HG02970 (cell line): Measurements from ENCODE around the gene QKI.
"Not testable (repeated sequence)": the region's sequence is repeated elsewhere in the genome, so short reads cannot be mapped to it uniquely, and the experiment has no call there.

Source experiments
- ATAC-seq: cut with Tn5 transposase; IDR thresholded peaks from one replicate; pipeline ENCODE4 v1.9.1; 2021; ENCODE audit warnings: mild to moderate bottlenecking, moderate library complexity, moderate number of reproducible peaks; ENCODE audit not compliant: unreplicated experiment, low FRiP score

The QKI gene

DNA sequence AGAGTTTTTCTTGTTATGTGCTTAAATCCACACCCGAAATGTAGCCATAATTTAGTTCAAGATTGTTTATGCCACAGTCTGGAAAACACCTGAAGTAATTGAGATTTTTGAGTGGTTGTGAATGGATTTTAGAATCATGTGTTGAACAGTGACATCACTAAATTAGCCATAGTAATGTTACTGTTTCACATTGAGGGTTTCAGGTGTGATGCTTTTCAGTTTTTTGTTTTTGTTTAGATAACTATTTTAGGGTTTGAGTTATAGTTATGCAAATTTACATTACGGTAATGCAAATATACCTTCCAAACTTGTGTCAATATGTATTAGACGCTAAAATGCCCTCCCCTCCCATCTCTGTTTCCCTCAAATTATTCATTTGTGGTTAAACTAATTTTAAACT is 22.9 kb downstream of the QKI start:
- no peak for ATAC-seq

- ATAC-seq, result no peak
These were observed 23.9 kb downstream of the QKI start for GRCh38 chr6:163438298-163438939.

GRCh38 chr6:163438940-163439335 is 24.4 kb downstream of the QKI start:
- ATAC-seq, result no peak

DNA sequence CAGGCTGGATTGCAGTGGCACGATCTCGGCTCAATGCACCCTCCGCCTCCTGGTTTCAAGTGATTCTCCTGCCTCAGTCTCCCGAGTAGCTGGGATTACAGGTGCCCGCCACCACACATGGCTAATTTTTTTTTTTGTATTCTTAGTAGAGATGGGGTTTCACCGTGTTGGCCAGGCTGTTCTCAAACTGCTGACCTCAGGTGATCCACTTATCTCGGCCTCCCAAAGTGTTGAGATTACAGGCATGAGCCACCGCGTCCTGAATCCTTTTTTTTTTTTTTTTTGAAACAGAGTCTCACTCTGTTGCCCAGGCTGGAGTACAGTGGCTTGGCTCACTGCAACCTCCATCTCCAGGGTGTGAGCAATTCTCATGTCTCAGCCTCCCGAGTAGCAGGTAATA is 24.9 kb downstream of the QKI start:
- ATAC-seq, result not testable (repeated sequence)

DNA sequence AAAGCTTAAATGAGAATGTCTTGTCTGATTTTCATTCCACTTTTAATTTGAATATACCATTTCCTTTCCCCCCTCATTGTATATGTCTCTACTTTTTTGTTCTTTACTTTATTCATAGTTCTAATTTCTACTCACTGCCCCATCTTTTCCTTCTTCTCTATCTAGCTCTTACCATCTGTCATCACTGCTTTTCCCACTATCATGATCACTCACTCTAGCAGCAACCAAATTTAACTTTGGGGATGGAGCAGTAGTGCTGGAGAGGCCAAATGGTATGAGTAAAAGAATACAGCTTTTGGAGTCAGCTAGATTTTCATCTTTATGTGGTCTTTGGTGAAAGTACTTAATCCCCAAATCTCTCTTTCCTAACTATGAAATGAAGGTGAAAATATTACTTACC is 25.5 kb downstream of the QKI start:
- no peak for ATAC-seq

DNA sequence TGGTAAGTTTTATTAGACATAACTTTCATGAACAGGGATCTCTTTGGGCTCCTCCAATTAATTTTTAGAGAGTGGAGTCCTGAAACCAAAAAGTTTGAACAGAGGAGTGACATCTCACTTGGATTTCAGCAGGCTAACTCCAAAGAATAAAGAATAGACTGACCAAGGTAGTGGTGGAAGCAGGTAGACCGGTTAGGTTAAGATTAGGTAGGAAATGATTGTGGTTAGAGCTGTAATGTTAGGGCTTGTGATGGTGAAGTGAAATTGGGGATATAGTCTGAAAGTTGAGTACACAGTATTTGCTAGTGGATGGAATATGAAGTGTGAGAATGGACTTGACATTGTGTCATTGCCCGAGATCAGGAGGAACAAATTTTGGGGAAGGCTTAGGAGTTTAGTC is 27.8 kb downstream of the QKI start:
- no peak for ATAC-seq

DNA sequence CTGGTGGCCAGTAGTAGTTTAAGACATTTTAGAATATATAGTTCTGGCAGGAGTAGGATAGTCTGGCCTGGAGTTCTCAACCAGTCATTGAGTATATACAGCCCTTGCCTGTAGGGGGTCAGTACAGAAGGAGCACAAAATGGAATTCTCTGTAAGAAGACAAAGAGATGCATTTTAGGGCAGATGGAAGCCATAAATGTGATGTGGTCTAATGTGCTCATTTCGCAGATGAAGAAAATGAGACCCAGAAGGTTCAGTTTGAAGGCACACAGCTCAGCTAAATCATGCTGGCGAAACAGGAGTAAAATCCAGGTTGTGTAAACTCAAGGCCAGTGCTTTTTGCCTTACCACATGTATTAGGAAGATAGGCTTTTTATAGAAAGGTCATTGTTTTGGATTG is 29.6 kb downstream of the QKI start:
- no peak for ATAC-seq

- no peak for ATAC-seq
These were observed 32.0 kb downstream of the QKI start for GRCh38 chr6:163446549-163446948.

GRCh38 chr6:163449076-163449475 is 34.6 kb downstream of the QKI start:
- no peak for ATAC-seq

DNA sequence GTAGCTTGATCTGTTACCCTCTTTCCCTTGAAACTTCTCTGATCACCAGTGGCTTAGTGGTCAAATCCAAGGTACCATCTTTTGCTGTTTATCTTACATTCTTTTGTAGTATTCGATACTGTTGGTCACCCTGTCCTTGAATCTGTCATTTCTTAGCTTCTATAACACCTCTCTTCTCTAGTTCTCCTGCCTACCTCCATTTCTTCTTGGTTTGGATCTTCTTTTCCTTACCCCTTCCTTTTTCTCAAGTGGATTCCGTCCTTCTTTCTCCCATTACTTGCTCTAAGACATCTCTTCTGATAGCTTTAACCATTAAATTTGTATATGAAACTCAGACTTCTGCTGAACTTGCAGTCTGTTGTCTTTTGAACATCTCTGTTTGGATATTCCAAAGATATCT is 39.9 kb downstream of the QKI start:
- no peak for ATAC-seq

GRCh38 chr6:163455552-163455951 is 41.0 kb downstream of the QKI start:
- no peak for ATAC-seq

- no peak for ATAC-seq
These were observed 43.4 kb downstream of the QKI start for GRCh38 chr6:163457637-163458561.

DNA sequence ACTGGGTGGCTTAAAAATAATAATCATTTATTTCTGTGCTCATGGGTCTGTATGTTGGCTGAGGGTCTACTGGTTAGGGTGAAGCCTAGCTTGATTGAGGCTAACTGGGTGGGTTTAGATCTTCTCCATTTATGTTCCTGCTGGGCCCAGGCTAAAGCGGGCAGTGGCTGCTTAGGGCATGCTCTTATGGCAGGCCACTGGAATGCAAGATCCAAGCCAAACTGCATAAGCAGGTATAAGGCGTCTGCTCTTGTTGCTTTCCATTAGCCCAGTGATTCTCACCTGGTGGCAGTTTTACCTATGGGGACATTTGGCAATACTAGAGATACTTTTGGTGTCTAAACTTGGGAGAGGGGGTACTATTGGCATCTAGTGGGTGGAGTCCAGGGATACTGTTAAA is 44.5 kb downstream of the QKI start:
- no peak for ATAC-seq

DNA sequence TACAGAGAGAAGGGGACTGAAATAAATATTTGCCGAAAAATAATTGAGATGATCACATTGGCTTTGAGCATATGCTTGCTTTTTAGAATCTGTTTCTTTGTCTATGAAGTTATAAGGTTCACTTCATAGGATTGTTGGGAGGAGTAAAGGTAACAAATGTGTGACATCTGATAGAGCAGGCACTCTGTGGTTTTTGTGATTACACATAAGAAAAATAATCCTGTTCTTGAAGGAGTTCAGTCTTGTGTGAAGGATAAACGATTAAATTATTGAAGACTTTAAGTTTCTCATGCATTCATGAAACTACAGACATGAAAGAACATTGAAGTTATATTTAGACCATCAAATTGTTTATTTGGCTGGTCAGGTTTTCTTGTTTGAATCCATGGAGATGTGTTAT is 45.0 kb downstream of the QKI start:
- ATAC-seq, result no peak

DNA sequence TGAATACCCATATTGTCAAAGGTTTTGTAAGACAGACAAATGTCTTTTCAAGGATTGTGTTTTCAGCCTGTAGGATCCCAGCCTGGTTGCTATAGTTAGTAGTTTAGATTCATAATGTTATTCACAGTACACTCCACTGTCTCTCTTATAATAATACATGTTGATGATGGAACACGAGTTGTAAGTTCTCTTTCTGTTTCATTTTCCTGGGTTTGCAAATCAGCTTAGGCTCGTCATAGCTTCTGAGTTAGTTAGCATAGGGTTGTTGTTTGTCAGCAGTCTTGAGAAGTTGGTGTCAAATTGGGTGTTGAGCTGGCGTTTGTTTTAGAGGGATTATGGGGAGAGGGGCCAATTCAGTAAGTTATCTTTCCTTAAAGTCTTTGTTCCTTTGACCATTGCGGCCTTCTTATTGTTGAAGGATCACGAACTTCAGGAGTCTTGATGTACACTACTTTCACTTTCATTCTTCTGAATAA is 45.8 kb downstream of the QKI start:
- ATAC-seq, result peak; percentile 82

- no peak for ATAC-seq
These were observed 47.2 kb downstream of the QKI start for GRCh38 chr6:163461696-163462095.

DNA sequence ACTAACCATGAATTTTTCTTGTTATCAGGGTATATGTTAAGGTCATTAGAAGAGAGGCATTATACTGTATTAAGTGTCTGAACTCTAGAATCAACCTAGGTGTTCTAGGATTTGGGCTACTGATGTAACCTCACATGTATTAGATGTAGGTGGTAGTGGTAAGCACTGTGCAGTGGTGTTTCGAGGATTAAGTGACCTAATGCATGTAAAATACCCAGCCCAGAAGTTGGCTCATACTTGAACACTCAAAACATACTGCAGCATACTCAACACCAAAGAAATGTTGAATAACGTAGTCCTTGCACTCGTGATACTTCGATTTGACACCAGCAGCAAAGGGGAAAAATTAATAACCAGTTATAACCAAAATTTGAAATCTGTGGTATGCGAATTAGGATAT is 48.7 kb downstream of the QKI start:
- ATAC-seq, result no peak

DNA sequence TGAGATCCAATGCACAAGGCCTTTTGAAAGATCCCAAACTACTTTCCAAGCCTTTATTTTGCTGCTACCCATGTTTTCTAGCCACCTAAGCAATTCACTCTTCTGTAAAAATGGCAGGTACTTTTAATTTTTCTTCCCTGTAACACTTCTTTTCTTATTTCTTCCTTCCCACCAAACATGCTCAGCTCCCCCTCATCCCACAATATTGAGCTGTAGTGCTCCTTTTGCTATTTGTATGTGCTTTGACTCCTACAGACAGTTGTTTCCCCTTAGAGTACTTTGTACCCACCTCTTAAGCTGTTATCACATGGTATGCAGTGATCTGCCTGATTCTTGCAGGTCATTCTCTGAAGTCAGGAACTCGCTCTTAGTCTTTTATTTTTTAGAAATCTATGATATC is 49.3 kb downstream of the QKI start:
- ATAC-seq, result no peak

- ATAC-seq, result no peak
These were observed 52.4 kb downstream of the QKI start for GRCh38 chr6:163466839-163467390.

DNA sequence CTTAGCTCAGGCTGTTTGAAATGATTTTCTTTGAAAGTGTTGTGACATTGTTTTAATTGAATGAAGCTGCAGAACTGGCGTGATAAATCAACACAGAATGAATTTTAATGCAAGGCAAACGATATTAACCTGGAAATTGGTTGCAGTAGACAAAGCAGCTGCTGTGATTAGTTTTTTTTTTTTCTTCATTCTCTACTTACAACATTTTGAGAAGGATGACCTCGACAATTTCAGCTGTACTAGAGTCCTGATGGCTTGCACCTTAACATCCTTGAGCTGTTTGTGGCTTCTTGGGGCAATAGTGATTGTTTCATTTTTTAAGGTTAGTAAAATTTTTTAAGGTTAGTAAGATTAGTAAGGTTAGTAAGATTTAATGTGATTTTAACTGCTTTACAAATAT is 54.2 kb downstream of the QKI start:
- ATAC-seq, result no peak

- no peak for ATAC-seq
These were observed 55.0 kb downstream of the QKI start for GRCh38 chr6:163469459-163469985.
